HG03108 (cell line): ENCODE data around the gene ERP44.
"Not testable (repeated sequence)": the region's sequence is repeated elsewhere in the genome, so short reads cannot be mapped to it uniquely, and the experiment has no call there.

Source experiments
- ATAC-seq: cut with Tn5 transposase; IDR thresholded peaks from one replicate; pipeline ENCODE4 v1.9.1; 2021; ENCODE audit warnings: moderate library complexity; ENCODE audit not compliant: unreplicated experiment

ERP44 gene

GRCh38 chr9:100070104-100071041 lies 28.4 kb downstream of the ERP44 start:
- no peak for ATAC-seq

GRCh38 chr9:100069068-100069467 lies 29.7 kb downstream of the ERP44 start:
- ATAC-seq: not testable (repeated sequence)

GRCh38 chr9:100067990-100068389 lies 30.8 kb downstream of the ERP44 start:
- not testable (repeated sequence) for ATAC-seq

- ATAC-seq: peak; percentile 71
Measured at GRCh38 chr9:100066539-100066938, 32.3 kb downstream of the ERP44 start.

- ATAC-seq: no peak
Measured at GRCh38 chr9:100064872-100065581, 33.8 kb downstream of the ERP44 start.

- ATAC-seq: no peak
Measured at GRCh38 chr9:100063185-100063584, 35.6 kb downstream of the ERP44 start.

- not testable (repeated sequence) for ATAC-seq
Measured at GRCh38 chr9:100062683-100063082, 36.1 kb downstream of the ERP44 start.

GRCh38 chr9:100058699-100059579 lies 39.9 kb downstream of the ERP44 start:
- ATAC-seq: peak; percentile 69

- ATAC-seq: no peak
Measured at GRCh38 chr9:100057624-100058023, 41.2 kb downstream of the ERP44 start.

- no peak for ATAC-seq
Measured at GRCh38 chr9:100056561-100056960, 42.2 kb downstream of the ERP44 start.

GRCh38 chr9:100052375-100052774 lies 46.4 kb downstream of the ERP44 start:
- ATAC-seq: no peak

- no peak for ATAC-seq
Measured at GRCh38 chr9:100049551-100049950, 49.2 kb downstream of the ERP44 start.

GRCh38 chr9:100038472-100038871 lies 60.3 kb downstream of the ERP44 start:
- ATAC-seq: no peak

- ATAC-seq: no peak
Measured at GRCh38 chr9:100033877-100034551, 64.8 kb downstream of the ERP44 start.

GRCh38 chr9:100030548-100030947 lies 68.3 kb downstream of the ERP44 start:
- no peak for ATAC-seq

- no peak for ATAC-seq
Measured at GRCh38 chr9:100029251-100029650, 69.5 kb downstream of the ERP44 start.

GRCh38 chr9:100028201-100028784 lies 70.5 kb downstream of the ERP44 start:
- ATAC-seq: peak; percentile 83

- ATAC-seq: no peak
Measured at GRCh38 chr9:100027543-100027942, 71.3 kb downstream of the ERP44 start.

- no peak for ATAC-seq
Measured at GRCh38 chr9:100021931-100022330, 76.9 kb downstream of the ERP44 start.
